Measurements from ENCODE around the gene RRAD. TPM values are rescaled to one million over a fixed set of nuclear protein-coding genes. Genes with fewer than 3 reads are reported as not detected.

RRAD gene
- total RNA-seq, 1 donor from 2014 or later: not detected

- TF ChIP-seq, protein P1, sequence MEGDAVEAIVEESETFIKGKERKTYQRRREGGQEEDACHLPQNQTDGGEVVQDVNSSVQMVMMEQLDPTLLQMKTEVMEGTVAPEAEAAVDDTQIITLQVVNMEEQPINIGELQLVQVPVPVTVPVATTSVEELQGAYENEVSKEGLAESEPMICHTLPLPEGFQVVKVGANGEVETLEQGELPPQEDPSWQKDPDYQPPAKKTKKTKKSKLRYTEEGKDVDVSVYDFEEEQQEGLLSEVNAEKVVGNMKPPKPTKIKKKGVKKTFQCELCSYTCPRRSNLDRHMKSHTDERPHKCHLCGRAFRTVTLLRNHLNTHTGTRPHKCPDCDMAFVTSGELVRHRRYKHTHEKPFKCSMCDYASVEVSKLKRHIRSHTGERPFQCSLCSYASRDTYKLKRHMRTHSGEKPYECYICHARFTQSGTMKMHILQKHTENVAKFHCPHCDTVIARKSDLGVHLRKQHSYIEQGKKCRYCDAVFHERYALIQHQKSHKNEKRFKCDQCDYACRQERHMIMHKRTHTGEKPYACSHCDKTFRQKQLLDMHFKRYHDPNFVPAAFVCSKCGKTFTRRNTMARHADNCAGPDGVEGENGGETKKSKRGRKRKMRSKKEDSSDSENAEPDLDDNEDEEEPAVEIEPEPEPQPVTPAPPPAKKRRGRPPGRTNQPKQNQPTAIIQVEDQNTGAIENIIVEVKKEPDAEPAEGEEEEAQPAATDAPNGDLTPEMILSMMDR (IDR thresholded peaks at IDR 0.05; ENCODE audit: unreplicated experiment): no peak
- H3K4me3 Mint-ChIP-seq (ENCODE audit: unreplicated experiment): no peak overlapping the region
- H3K36me3 Mint-ChIP-seq (ENCODE audit: low read depth, unreplicated experiment): peaks cover 7% of the 10 kb centered on the region
- DNase-seq (ENCODE audit: low spot score): no peak
- peaks cover 8% of the 10 kb centered on the region for H3K4me1 Mint-ChIP-seq (ENCODE audit: unreplicated experiment)
- no peaks in the 10 kb centered on the region for H3K9me3 Mint-ChIP-seq (ENCODE audit: unreplicated experiment)
- no peak overlapping the region for H3K27ac Mint-ChIP-seq (ENCODE audit: unreplicated experiment)
- peaks cover 9% of the 10 kb centered on the region for H3K27me3 Mint-ChIP-seq (ENCODE audit: unreplicated experiment)
Measured at GRCh38 chr16:66970775-66971720, 45.7 kb upstream of the RRAD start.

DNA sequence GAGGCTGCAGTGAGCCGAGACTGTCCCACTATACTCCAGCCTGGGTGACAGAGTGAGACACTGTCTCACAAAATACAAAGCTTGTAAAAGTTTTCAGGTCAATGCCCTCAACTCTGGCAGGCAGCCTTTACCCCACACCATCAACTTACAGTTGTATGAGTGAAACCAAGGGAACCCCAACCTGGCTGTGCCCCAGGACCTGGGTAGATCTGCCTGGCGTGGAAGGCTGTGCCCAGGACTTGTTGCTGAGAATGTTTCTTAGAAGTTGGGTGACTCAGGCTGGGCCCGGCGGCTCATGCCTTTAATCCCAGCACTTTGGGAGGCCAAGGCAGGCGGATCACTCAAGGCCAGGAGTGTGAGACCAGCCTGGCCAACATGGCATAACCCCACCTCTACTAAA lies 43.5 kb upstream of the RRAD start:
- no peak overlapping the region for H3K27ac Mint-ChIP-seq (ENCODE audit: unreplicated experiment)

DNA sequence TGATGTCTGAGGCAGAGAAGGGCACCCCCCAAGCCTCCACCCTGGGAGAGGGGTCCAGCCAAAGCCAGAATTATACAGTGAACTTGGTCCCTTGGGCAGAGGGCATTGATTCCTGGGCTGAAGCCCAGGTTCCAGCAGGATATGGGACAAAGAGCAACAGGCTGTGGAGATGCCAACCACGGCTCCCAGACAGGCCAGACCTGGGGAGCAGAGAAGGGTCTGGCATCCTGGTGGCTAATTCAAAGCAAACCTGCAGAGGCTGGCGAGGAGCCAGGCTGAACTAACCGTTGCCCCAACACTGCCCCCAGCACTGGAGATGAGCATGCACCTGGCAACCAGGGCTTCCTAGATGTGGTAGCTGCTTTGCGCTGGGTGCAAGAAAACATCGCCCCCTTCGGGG lies 38.7 kb upstream of the RRAD start:
- H3K27ac Mint-ChIP-seq (ENCODE audit: unreplicated experiment): no peak overlapping the region
- peaks cover 14% of the 10 kb centered on the region for H3K27me3 Mint-ChIP-seq (ENCODE audit: unreplicated experiment)
- TF ChIP-seq, protein P1 (IDR thresholded peaks at IDR 0.05; ENCODE audit: unreplicated experiment): no peak
- no peak for DNase-seq (ENCODE audit: low spot score)
- H3K4me3 Mint-ChIP-seq (ENCODE audit: unreplicated experiment): no peak overlapping the region
- peaks cover 10% of the 10 kb centered on the region for H3K4me1 Mint-ChIP-seq (ENCODE audit: unreplicated experiment)
- peaks cover 7% of the 10 kb centered on the region for H3K36me3 Mint-ChIP-seq (ENCODE audit: low read depth, unreplicated experiment)
- no peaks in the 10 kb centered on the region for H3K9me3 Mint-ChIP-seq (ENCODE audit: unreplicated experiment)

More for the DNA sequence above, 43.5 kb upstream of the RRAD start:
- Mint-ChIP-seq H3K36me3 (ENCODE audit: low read depth, unreplicated experiment) (peaks cover 7% of the 10 kb centered on the region), H3K9me3 (ENCODE audit: unreplicated experiment) (no peaks in the 10 kb centered on the region), H3K27me3 (ENCODE audit: unreplicated experiment) (peaks cover 9% of the 10 kb centered on the region), H3K4me1 (ENCODE audit: unreplicated experiment) (peaks cover 8% of the 10 kb centered on the region), H3K4me3 (ENCODE audit: unreplicated experiment) (no peak overlapping the region)
- no peak for DNase-seq (ENCODE audit: low spot score)
- TF ChIP-seq, protein P1 (IDR thresholded peaks at IDR 0.05; ENCODE audit: unreplicated experiment): no peak

GRCh38 chr16:66961914-66962313 lies 36.6 kb upstream of the RRAD start:
- H3K4me3 Mint-ChIP-seq (ENCODE audit: unreplicated experiment): peak overlapping the region; percentile 59
- peaks cover 11% of the 10 kb centered on the region for H3K27me3 Mint-ChIP-seq (ENCODE audit: unreplicated experiment)
- no peaks in the 10 kb centered on the region for H3K36me3 Mint-ChIP-seq (ENCODE audit: low read depth, unreplicated experiment)
- peak overlapping the region; percentile 84 for H3K27ac Mint-ChIP-seq (ENCODE audit: unreplicated experiment)
- DNase-seq (ENCODE audit: low spot score): no peak
- H3K4me1 Mint-ChIP-seq (ENCODE audit: unreplicated experiment): peaks cover 10% of the 10 kb centered on the region
- H3K9me3 Mint-ChIP-seq (ENCODE audit: unreplicated experiment): no peaks in the 10 kb centered on the region
- TF ChIP-seq, protein P1 (IDR thresholded peaks at IDR 0.05; ENCODE audit: unreplicated experiment): no peak
